CD4-positive, alpha-beta memory T cell (primary cell): ENCODE measurements around the gene BFAR. TPM values are rescaled to one million over a fixed set of nuclear protein-coding genes. Genes with fewer than 3 reads are reported as not detected.
A peak's percentile ranks its signal among the peaks of the same experiment; 100 is the strongest.
"Not testable (repeated sequence)": the region's sequence is repeated elsewhere in the genome, so short reads cannot be mapped to it uniquely, and the experiment has no call there.

Experiments
- CTCF ChIA-PET: fragments of 350-600 bp; sonication (Branson Sonifier 250); formaldehyde crosslinking; loops from one replicate; lab custom pipeline; 2021; ENCODE audit warnings: inconsistent platforms; ENCODE audit not compliant: partially characterized antibody; lab: Charles Lee
- POLR2A ChIA-PET: fragments of 350-600 bp; sonication (Branson Sonifier 250); formaldehyde crosslinking; loops from one replicate; lab custom pipeline; 2021; ENCODE audit not compliant: partially characterized antibody; lab: Charles Lee
- DNase-seq, 5 donors: peaks; one replicate each; pipeline versions ENCODE4 v3.0.0 to v3.0.0-alpha.2; 2020 to 2022; ENCODE audit warnings: mixed read lengths in 1 of 5
- H3K27ac ChIP-seq: one replicate; pipeline ENCODE4 v1.7.0; 2013; ENCODE audit warnings: low read depth, low read length
- H3K27me3 ChIP-seq: 2 replicates; pipeline ENCODE4 v1.7.0; 2013; ENCODE audit warnings: mild to moderate bottlenecking, low read length, moderate library complexity; ENCODE audit not compliant: insufficient read depth
- H3K36me3 ChIP-seq: 2 replicates; pipeline ENCODE4 v1.7.0; 2013; ENCODE audit warnings: mild to moderate bottlenecking, low read length, moderate library complexity; ENCODE audit not compliant: insufficient read depth
- H3K4me1 ChIP-seq: 2 replicates; pipeline ENCODE4 v1.7.0; 2013; ENCODE audit warnings: mild to moderate bottlenecking, low read length, moderate library complexity; ENCODE audit not compliant: insufficient read depth
- H3K4me3 ChIP-seq, 2 donors: one replicate each; pipeline ENCODE4 v1.7.0; 2013; ENCODE audit warnings: low read length in 2 of 2, mild to moderate bottlenecking in 1 of 2
- H3K9me3 ChIP-seq, 2 donors: one replicate each; pipeline ENCODE4 v1.7.0; 2013; ENCODE audit warnings: low read length in 2 of 2, control low read depth in 1 of 2; ENCODE audit not compliant: control insufficient read depth in 1 of 2
- H3K27ac Mint-ChIP-seq, 7 donors: one replicate each; pipeline ENCODE4 v1.8.0; 2020 to 2021; ENCODE audit warnings: mixed read lengths in 7 of 7, mild to moderate bottlenecking in 6 of 7, inconsistent platforms in 3 of 7, moderate library complexity in 3 of 7
- H3K27me3 Mint-ChIP-seq, 2 donors: one replicate each; pipeline ENCODE4 v1.8.0; 2020 to 2021; ENCODE audit warnings: mixed read lengths in 2 of 2
- H3K36me3 Mint-ChIP-seq, 2 donors: one replicate each; pipeline ENCODE4 v1.8.0; 2020 to 2021; ENCODE audit warnings: mixed read lengths in 2 of 2, inconsistent platforms in 1 of 2, mild to moderate bottlenecking in 1 of 2
- H3K4me1 Mint-ChIP-seq, 4 donors: one replicate each; pipeline ENCODE4 v1.8.0; 2020 to 2021; ENCODE audit warnings: mixed read lengths in 4 of 4, mild to moderate bottlenecking in 1 of 4
- H3K4me3 Mint-ChIP-seq, 8 donors: one replicate each; pipeline ENCODE4 v1.8.0; 2020 to 2021; ENCODE audit warnings: mixed read lengths in 8 of 8, mild to moderate bottlenecking in 7 of 8, moderate library complexity in 6 of 8, inconsistent platforms in 3 of 8
- H3K9me3 Mint-ChIP-seq, 8 donors: one replicate each; pipeline ENCODE4 v1.8.0; 2020 to 2021; ENCODE audit warnings: mixed read lengths in 8 of 8, mild to moderate bottlenecking in 5 of 8, inconsistent platforms in 3 of 8, moderate library complexity in 1 of 8
- intact Hi-C: fragments of 100-400 bp; cut with micrococcal nuclease; formaldehyde crosslinking; loops from one replicate; pipeline ENCODE4 v1.15.1; 2023
- polyA plus RNA-seq, 2 donors: library from polyadenylated mRNA; unstranded; fragments of 300-500 nt; fragmentation: Illumina TruSeq; gene quantifications; one replicate each; pipeline ENCODE4 v1.2.3, GENCODE V29; 2021
- total RNA-seq, 2 experiments: library from RNA; stranded (reverse); gene quantifications; one replicate each; pipeline ENCODE4 v1.2.3, GENCODE V29; 2021

Gene BFAR
- total and polyA plus RNA-seq, 4 experiments from 2014 or later: 31.2 to 79.6 (median 62.8) TPM

DNA sequence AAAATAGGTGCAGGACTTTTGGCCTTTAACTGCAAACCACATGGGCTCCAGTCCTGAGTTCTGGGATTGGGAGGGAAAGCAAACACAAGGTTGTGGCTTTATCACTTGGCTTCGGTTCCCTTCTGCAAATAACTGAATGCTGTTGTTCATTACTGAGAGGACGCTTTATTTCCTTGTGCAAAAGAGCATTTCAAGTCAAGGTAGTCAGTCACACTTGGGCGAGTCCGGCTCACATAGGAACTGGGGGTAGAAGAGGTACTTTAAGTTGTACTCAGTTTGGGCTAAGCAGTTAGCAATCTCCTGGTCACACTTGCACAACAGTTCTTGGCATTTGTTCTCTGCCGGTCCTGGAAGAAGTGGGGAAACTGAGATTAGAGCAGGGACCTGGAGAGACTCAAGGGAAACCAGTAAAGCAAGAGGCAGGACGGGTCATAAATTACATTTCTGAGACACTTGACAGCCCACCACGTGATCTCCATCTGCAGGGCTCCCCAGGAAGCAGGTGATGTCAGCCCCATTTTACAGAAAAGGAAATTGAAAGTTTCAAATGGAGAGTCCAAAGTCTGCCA is 39.7 kb downstream of the BFAR start:
- Histone ChIP-seq H3K27me3 (no peaks in the 10 kb centered on the region), H3K27ac (no peak overlapping the region), H3K36me3 (peaks cover 5% of the 10 kb centered on the region), H3K4me1 (no peaks in the 10 kb centered on the region), H3K4me3 (no peak overlapping the region), H3K9me3 (no peaks in the 10 kb centered on the region)
- Mint-ChIP-seq H3K27me3 (peaks cover under 1% of the 10 kb centered on the region in 2 donors), H3K4me3 (no peak overlapping the region), H3K27ac (peak overlapping the region in 2 of 7 donors; percentile 37 to 55), H3K4me1 (peaks cover 0 to 17% (median 6%) of the 10 kb centered on the region in 4 donors), H3K9me3 (peaks cover 0 to 3% (median 0%) of the 10 kb centered on the region in 8 donors), H3K36me3 (peaks cover 14 to 15% of the 10 kb centered on the region in 2 donors)
- ChIA-PET POLR2A (no interaction called here), CTCF (no interaction called here)
- intact Hi-C loops: no loop called here
- DNase-seq: peak in 1 of 5 donors; percentile 0

DNA sequence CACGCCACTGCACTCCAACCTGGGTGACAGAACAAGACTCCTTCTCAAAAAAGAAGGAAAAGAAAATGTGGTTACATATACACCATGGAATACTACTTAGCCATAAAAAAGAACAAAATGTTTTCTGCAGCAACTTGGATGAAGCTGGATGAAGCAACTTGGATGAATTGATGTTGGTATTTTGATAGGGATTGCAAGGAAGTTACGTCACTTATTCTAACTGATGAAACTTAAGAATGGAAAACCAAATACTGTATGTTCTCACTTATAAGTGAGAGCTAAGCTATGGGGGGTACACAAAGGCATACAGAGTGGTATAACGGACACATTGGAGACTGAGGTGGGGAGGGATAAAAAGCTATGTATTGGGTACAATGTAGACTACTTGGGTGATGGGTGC is 43.9 kb downstream of the BFAR start:
- Mint-ChIP-seq H3K27ac (no peak overlapping the region), H3K36me3 (no peaks in the 10 kb centered on the region), H3K4me1 (peaks cover 0 to 17% (median 6%) of the 10 kb centered on the region in 4 donors), H3K27me3 (peaks cover 6 to 10% of the 10 kb centered on the region in 2 donors), H3K4me3 (no peak overlapping the region), H3K9me3 (peaks cover 0 to 4% (median 0%) of the 10 kb centered on the region in 8 donors)
- Histone ChIP-seq H3K27me3 (no peaks in the 10 kb centered on the region), H3K36me3 (no peaks in the 10 kb centered on the region), H3K27ac (no peak overlapping the region), H3K9me3 (no peaks in the 10 kb centered on the region), H3K4me1 (no peaks in the 10 kb centered on the region), H3K4me3 (no peak overlapping the region)
- intact Hi-C loops: no loop called here
- no peak for DNase-seq
- POLR2A ChIA-PET: no interaction called here
- CTCF ChIA-PET: no interaction called here

DNA sequence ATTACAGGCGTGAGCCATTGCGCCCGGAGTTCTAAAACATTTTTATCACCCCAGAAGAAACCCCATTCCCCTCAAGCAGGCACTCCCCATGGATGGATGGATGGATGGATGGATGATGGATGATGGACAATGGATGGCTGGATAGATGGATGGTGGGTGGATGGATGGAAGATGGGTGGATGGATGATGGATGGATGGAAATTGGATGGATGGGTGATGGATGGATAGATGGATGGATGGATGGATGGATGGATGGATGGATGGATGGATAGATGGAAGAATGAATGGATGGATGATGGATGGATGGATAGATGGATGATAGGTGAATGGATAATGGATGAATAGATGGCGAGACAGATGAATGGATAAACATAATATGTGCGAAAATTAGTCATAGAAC is 44.9 kb downstream of the BFAR start:
- H3K27ac Mint-ChIP-seq: no peak overlapping the region
- DNase-seq: no peak
- H3K9me3 Mint-ChIP-seq: peaks cover 0 to 4% (median 0%) of the 10 kb centered on the region in 8 donors
- H3K27ac ChIP-seq: no peak overlapping the region
- H3K36me3 Mint-ChIP-seq: no peaks in the 10 kb centered on the region
- no peaks in the 10 kb centered on the region for H3K9me3 ChIP-seq
- H3K4me1 ChIP-seq: no peaks in the 10 kb centered on the region
- no peaks in the 10 kb centered on the region for H3K36me3 ChIP-seq
- intact Hi-C loops: no loop called here
- H3K4me3 ChIP-seq: no peak overlapping the region
- CTCF ChIA-PET: no interaction called here
- no peaks in the 10 kb centered on the region for H3K27me3 ChIP-seq
- no peak overlapping the region for H3K4me3 Mint-ChIP-seq
- H3K4me1 Mint-ChIP-seq: peaks cover 0 to 9% (median 2%) of the 10 kb centered on the region in 4 donors
- peaks cover 6 to 10% of the 10 kb centered on the region in 2 donors for H3K27me3 Mint-ChIP-seq
- POLR2A ChIA-PET: no interaction called here

DNA sequence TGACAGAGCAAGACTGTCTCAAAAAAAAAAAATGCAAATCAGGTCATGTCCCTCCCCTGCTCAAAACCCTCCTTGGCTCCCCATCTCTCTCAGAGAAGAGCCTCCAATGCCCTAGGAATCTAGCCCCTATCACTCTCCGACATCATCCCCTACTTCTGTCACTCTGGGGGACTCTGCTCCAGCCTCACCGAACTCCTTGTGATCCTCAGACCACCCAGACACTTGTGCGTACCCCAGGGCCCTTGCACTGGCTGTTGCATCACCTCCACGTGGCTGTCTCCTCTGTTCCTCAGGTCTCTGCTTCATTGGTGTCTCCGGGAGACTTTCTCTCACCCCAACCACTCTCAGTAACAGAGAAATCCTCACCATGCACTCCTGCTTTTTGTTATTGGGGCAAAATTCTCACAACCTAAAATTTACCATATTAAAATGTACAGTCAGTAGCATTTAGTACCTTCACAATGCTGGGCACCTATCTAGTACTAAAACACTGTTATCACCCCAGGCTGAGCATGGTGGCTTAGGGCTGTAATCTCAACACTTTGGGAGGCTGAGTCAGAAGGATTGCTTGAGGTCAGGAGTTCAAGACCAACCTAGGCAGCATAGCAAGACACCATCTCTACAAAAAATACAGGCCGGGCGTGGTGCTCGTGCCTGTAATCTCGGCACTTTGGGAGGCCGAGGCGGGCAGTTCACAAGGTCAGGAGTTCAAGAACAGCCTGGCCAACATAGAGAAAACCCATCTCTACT is 46.2 kb downstream of the BFAR start:
- Histone ChIP-seq H3K4me3 (no peak overlapping the region), H3K4me1 (no peaks in the 10 kb centered on the region), H3K27me3 (no peaks in the 10 kb centered on the region), H3K27ac (no peak overlapping the region), H3K9me3 (no peaks in the 10 kb centered on the region), H3K36me3 (no peaks in the 10 kb centered on the region)
- H3K4me3 Mint-ChIP-seq: no peak overlapping the region
- peaks cover 6 to 10% of the 10 kb centered on the region in 2 donors for H3K27me3 Mint-ChIP-seq
- ChIA-PET POLR2A (interaction anchor here (0.6 kb wide), 1 partner anchor 28 kb away, joined by 3 read pairs; no protein-coding TSS in a partner anchor), CTCF (no interaction called here)
- H3K9me3 Mint-ChIP-seq: peaks cover 0 to 4% (median 0%) of the 10 kb centered on the region in 8 donors
- peaks cover 0 to 1% (median 0%) of the 10 kb centered on the region in 4 donors for H3K4me1 Mint-ChIP-seq
- H3K27ac Mint-ChIP-seq: no peak overlapping the region
- no peak for DNase-seq
- H3K36me3 Mint-ChIP-seq: no peaks in the 10 kb centered on the region
- intact Hi-C loops: no loop called here

DNA sequence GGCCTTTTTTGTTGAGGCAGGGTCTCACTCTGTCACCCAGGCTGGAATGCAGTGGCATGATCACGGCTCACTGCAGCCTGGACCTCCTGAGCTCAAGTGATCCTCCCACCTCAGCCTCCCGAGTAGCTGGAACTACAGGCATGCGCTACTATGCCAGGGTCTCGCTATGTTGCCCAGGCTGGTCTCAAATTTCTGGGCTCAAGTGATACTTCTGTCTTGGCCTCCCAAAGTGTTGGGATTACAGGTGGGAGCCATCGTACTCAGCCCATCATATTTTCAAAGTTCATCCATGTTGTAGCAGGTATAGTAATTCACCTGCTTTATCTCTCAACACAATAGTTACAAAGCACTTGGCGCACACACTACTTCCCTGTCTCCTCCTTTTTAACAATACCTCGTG is 47.6 kb downstream of the BFAR start:
- not testable (repeated sequence) for H3K4me1 Mint-ChIP-seq

DNA sequence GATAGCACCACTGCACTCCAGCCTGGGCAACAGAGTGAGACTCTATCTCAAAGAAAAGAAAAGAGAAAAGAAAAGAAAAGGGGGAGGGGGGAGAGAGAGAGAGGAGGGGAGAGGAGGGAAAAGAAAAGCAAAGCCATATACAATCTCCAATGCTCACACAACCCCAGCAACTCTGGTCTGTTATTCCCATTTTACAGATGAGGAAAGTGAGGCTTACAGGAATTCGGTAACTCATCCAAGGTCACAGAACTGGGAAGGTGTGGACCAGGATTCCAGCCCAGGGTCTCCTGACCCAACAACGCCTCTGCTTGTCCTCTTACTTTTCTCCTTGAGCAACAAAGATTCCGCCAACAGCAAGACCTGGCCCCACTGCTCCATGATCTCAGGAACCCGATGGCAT is 48.4 kb downstream of the BFAR start:
- H3K9me3 Mint-ChIP-seq: peaks cover 0 to 2% (median 0%) of the 10 kb centered on the region in 8 donors
- intact Hi-C loops: no loop called here
- CTCF ChIA-PET: no interaction called here
- no peaks in the 10 kb centered on the region for H3K36me3 ChIP-seq
- no peak overlapping the region for H3K4me3 ChIP-seq
- H3K36me3 Mint-ChIP-seq: no peaks in the 10 kb centered on the region
- H3K27me3 ChIP-seq: no peaks in the 10 kb centered on the region
- no peaks in the 10 kb centered on the region for H3K4me1 ChIP-seq
- H3K4me3 Mint-ChIP-seq: no peak overlapping the region
- POLR2A ChIA-PET: no interaction called here
- H3K9me3 ChIP-seq: no peaks in the 10 kb centered on the region
- DNase-seq: no peak
- no peaks in the 10 kb centered on the region for H3K4me1 Mint-ChIP-seq
- peaks cover 6 to 10% of the 10 kb centered on the region in 2 donors for H3K27me3 Mint-ChIP-seq
- H3K27ac Mint-ChIP-seq: no peak overlapping the region
- H3K27ac ChIP-seq: no peak overlapping the region

More for the DNA sequence above, 47.6 kb downstream of the BFAR start:
- DNase-seq, H3K36me3 Mint-ChIP-seq, H3K9me3 Mint-ChIP-seq, H3K9me3 ChIP-seq, CTCF ChIA-PET, POLR2A ChIA-PET, H3K27me3 ChIP-seq, H3K27ac ChIP-seq, H3K4me3 Mint-ChIP-seq, H3K27ac Mint-ChIP-seq, intact Hi-C loops, H3K4me3 ChIP-seq, H3K4me1 ChIP-seq, H3K36me3 ChIP-seq: not testable (repeated sequence)
- peaks cover 6 to 10% of the 10 kb centered on the region in 2 donors for H3K27me3 Mint-ChIP-seq

DNA sequence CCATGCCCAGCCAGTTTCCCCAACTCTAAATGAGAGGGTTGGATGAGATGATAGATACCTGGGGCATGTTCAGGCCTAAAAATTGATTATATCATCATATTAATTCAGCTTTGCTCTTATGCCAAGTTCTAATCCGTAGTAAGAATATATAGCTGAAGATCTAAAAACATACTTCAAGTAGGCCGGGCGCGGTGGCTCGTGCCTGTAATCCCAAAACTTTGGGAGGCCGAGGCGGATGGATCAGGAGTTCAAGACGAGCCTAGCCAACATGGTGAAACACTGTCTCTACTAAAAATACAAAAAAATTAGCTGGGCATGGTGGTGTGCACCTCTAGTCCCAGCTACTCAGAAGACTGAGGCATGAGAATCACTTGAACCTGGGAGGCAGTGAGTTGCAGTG is 49.4 kb downstream of the BFAR start:
- CTCF ChIA-PET: no interaction called here

More for the DNA sequence above, 49.4 kb downstream of the BFAR start:
- Mint-ChIP-seq H3K9me3 (peaks cover 0 to 2% (median 0%) of the 10 kb centered on the region in 8 donors), H3K4me1 (no peaks in the 10 kb centered on the region), H3K36me3 (no peaks in the 10 kb centered on the region), H3K4me3 (no peak overlapping the region), H3K27ac (no peak overlapping the region), H3K27me3 (peaks cover 6 to 10% of the 10 kb centered on the region in 2 donors)
- DNase-seq: no peak
- H3K4me3 ChIP-seq: no peak overlapping the region
- POLR2A ChIA-PET: no interaction called here
- H3K9me3 ChIP-seq: no peaks in the 10 kb centered on the region
- no peaks in the 10 kb centered on the region for H3K27me3 ChIP-seq
- no peaks in the 10 kb centered on the region for H3K4me1 ChIP-seq
- intact Hi-C loops: no loop called here
- H3K36me3 ChIP-seq: no peaks in the 10 kb centered on the region
- H3K27ac ChIP-seq: no peak overlapping the region
